ENCODE results near the gene SP140L.
"Not testable (repeated sequence)": the region's sequence is repeated elsewhere in the genome, so short reads cannot be mapped to it uniquely, and the experiment has no call there.

The SP140L gene

GRCh38 chr2:230341936-230342528 is 15.0 kb downstream of the SP140L start:
- H3K27me3 ChIP-seq (ENCODE audit: insufficient read depth, low read length); H3K27ac ChIP-seq (ENCODE audit: low read depth, low read length); H3K4me1 ChIP-seq (ENCODE audit: control insufficient read depth, insufficient read depth, low read length, unreplicated experiment); H3K4me3 ChIP-seq (ENCODE audit: low read depth, low read length); H2AFZ ChIP-seq (ENCODE audit: low read length, unreplicated experiment): not testable (repeated sequence)
- H3K36me3 ChIP-seq (ENCODE audit: insufficient read depth, low read length), result peaks cover 14% of the 10 kb centered on the region
- H3K79me2 ChIP-seq (ENCODE audit: control insufficient read depth, insufficient read depth, low read length, unreplicated experiment), result peaks cover 23% of the 10 kb centered on the region

GRCh38 chr2:230343041-230343624 is 16.1 kb downstream of the SP140L start:
- H3K79me2 ChIP-seq (ENCODE audit: control insufficient read depth, insufficient read depth, low read length, unreplicated experiment), result peaks cover 33% of the 10 kb centered on the region
- peaks cover 14% of the 10 kb centered on the region for H3K36me3 ChIP-seq (ENCODE audit: insufficient read depth, low read length)
- not testable (repeated sequence) for H2AFZ ChIP-seq (ENCODE audit: low read length, unreplicated experiment); H3K27me3 ChIP-seq (ENCODE audit: insufficient read depth, low read length); H3K27ac ChIP-seq (ENCODE audit: low read depth, low read length); H3K4me1 ChIP-seq (ENCODE audit: control insufficient read depth, insufficient read depth, low read length, unreplicated experiment); H3K4me3 ChIP-seq (ENCODE audit: low read depth, low read length)

- Histone ChIP-seq H3K79me2 (ENCODE audit: control insufficient read depth, insufficient read depth, low read length, unreplicated experiment) (peaks cover 36% of the 10 kb centered on the region), H3K27me3 (ENCODE audit: insufficient read depth, low read length) (no peaks in the 10 kb centered on the region), H3K4me1 (ENCODE audit: control insufficient read depth, insufficient read depth, low read length, unreplicated experiment) (peaks cover 15% of the 10 kb centered on the region), H3K27ac (ENCODE audit: low read depth, low read length) (no peak overlapping the region), H2AFZ (ENCODE audit: low read length, unreplicated experiment) (no peak overlapping the region), H3K36me3 (ENCODE audit: insufficient read depth, low read length) (peaks cover 16% of the 10 kb centered on the region), H3K4me3 (ENCODE audit: low read depth, low read length) (no peak overlapping the region)
Observed at GRCh38 chr2:230343747-230344146, 16.8 kb downstream of the SP140L start.

- Histone ChIP-seq H2AFZ (ENCODE audit: low read length, unreplicated experiment) (no peak overlapping the region), H3K27me3 (ENCODE audit: insufficient read depth, low read length) (no peaks in the 10 kb centered on the region), H3K4me1 (ENCODE audit: control insufficient read depth, insufficient read depth, low read length, unreplicated experiment) (peaks cover 15% of the 10 kb centered on the region), H3K36me3 (ENCODE audit: insufficient read depth, low read length) (peaks cover 16% of the 10 kb centered on the region), H3K27ac (ENCODE audit: low read depth, low read length) (no peak overlapping the region), H3K4me3 (ENCODE audit: low read depth, low read length) (no peak overlapping the region), H3K79me2 (ENCODE audit: control insufficient read depth, insufficient read depth, low read length, unreplicated experiment) (peaks cover 42% of the 10 kb centered on the region)
Observed at GRCh38 chr2:230346465-230346864, 19.5 kb downstream of the SP140L start.

GRCh38 chr2:230346921-230347533 is 20.0 kb downstream of the SP140L start:
- Histone ChIP-seq H3K79me2 (ENCODE audit: control insufficient read depth, insufficient read depth, low read length, unreplicated experiment) (peaks cover 42% of the 10 kb centered on the region), H3K4me3 (ENCODE audit: low read depth, low read length) (no peak overlapping the region), H3K36me3 (ENCODE audit: insufficient read depth, low read length) (peaks cover 16% of the 10 kb centered on the region), H2AFZ (ENCODE audit: low read length, unreplicated experiment) (no peak overlapping the region), H3K4me1 (ENCODE audit: control insufficient read depth, insufficient read depth, low read length, unreplicated experiment) (peaks cover 15% of the 10 kb centered on the region), H3K27me3 (ENCODE audit: insufficient read depth, low read length) (no peaks in the 10 kb centered on the region), H3K27ac (ENCODE audit: low read depth, low read length) (no peak overlapping the region)

GRCh38 chr2:230347659-230348305 is 20.8 kb downstream of the SP140L start:
- H3K4me3 ChIP-seq (ENCODE audit: low read depth, low read length), result no peak overlapping the region
- H3K27me3 ChIP-seq (ENCODE audit: insufficient read depth, low read length), result no peaks in the 10 kb centered on the region
- peaks cover 15% of the 10 kb centered on the region for H3K4me1 ChIP-seq (ENCODE audit: control insufficient read depth, insufficient read depth, low read length, unreplicated experiment)
- H3K79me2 ChIP-seq (ENCODE audit: control insufficient read depth, insufficient read depth, low read length, unreplicated experiment), result peaks cover 42% of the 10 kb centered on the region
- no peak overlapping the region for H3K27ac ChIP-seq (ENCODE audit: low read depth, low read length)
- H3K36me3 ChIP-seq (ENCODE audit: insufficient read depth, low read length), result peaks cover 16% of the 10 kb centered on the region
- H2AFZ ChIP-seq (ENCODE audit: low read length, unreplicated experiment), result no peak overlapping the region

- Histone ChIP-seq H3K27ac (ENCODE audit: low read depth, low read length) (no peak overlapping the region), H3K79me2 (ENCODE audit: control insufficient read depth, insufficient read depth, low read length, unreplicated experiment) (peaks cover 39% of the 10 kb centered on the region), H3K4me3 (ENCODE audit: low read depth, low read length) (no peak overlapping the region), H3K27me3 (ENCODE audit: insufficient read depth, low read length) (no peaks in the 10 kb centered on the region), H3K36me3 (ENCODE audit: insufficient read depth, low read length) (peaks cover 16% of the 10 kb centered on the region), H2AFZ (ENCODE audit: low read length, unreplicated experiment) (no peak overlapping the region), H3K4me1 (ENCODE audit: control insufficient read depth, insufficient read depth, low read length, unreplicated experiment) (peaks cover 14% of the 10 kb centered on the region)
Observed at GRCh38 chr2:230348787-230349186, 21.8 kb downstream of the SP140L start.

GRCh38 chr2:230356084-230356483 is 29.1 kb downstream of the SP140L start:
- no peak overlapping the region for H2AFZ ChIP-seq (ENCODE audit: low read length, unreplicated experiment)
- H3K79me2 ChIP-seq (ENCODE audit: control insufficient read depth, insufficient read depth, low read length, unreplicated experiment), result no peaks in the 10 kb centered on the region
- H3K36me3 ChIP-seq (ENCODE audit: insufficient read depth, low read length), result peaks cover 21% of the 10 kb centered on the region
- H3K27ac ChIP-seq (ENCODE audit: low read depth, low read length), result no peak overlapping the region
- H3K4me3 ChIP-seq (ENCODE audit: low read depth, low read length), result no peak overlapping the region
- no peaks in the 10 kb centered on the region for H3K27me3 ChIP-seq (ENCODE audit: insufficient read depth, low read length)
- peaks cover 5% of the 10 kb centered on the region for H3K4me1 ChIP-seq (ENCODE audit: control insufficient read depth, insufficient read depth, low read length, unreplicated experiment)

- Histone ChIP-seq H3K79me2 (ENCODE audit: control insufficient read depth, insufficient read depth, low read length, unreplicated experiment) (no peaks in the 10 kb centered on the region), H3K27me3 (ENCODE audit: insufficient read depth, low read length) (no peaks in the 10 kb centered on the region), H3K4me1 (ENCODE audit: control insufficient read depth, insufficient read depth, low read length, unreplicated experiment) (peaks cover 5% of the 10 kb centered on the region), H3K4me3 (ENCODE audit: low read depth, low read length) (no peak overlapping the region), H2AFZ (ENCODE audit: low read length, unreplicated experiment) (no peak overlapping the region), H3K27ac (ENCODE audit: low read depth, low read length) (no peak overlapping the region), H3K36me3 (ENCODE audit: insufficient read depth, low read length) (peaks cover 30% of the 10 kb centered on the region)
Observed at GRCh38 chr2:230358305-230358704, 31.3 kb downstream of the SP140L start.

- Histone ChIP-seq H3K27me3 (ENCODE audit: insufficient read depth, low read length) (no peaks in the 10 kb centered on the region), H3K4me3 (ENCODE audit: low read depth, low read length) (no peak overlapping the region), H3K36me3 (ENCODE audit: insufficient read depth, low read length) (peaks cover 40% of the 10 kb centered on the region), H2AFZ (ENCODE audit: low read length, unreplicated experiment) (no peak overlapping the region), H3K79me2 (ENCODE audit: control insufficient read depth, insufficient read depth, low read length, unreplicated experiment) (no peaks in the 10 kb centered on the region), H3K27ac (ENCODE audit: low read depth, low read length) (no peak overlapping the region), H3K4me1 (ENCODE audit: control insufficient read depth, insufficient read depth, low read length, unreplicated experiment) (peaks cover 5% of the 10 kb centered on the region)
Observed at GRCh38 chr2:230360028-230360427, 33.0 kb downstream of the SP140L start.
